Right atrium auricular region (tissue), 2 donors: ENCODE results near the gene GFRA4. TPM values are rescaled to one million over a fixed set of nuclear protein-coding genes. Genes with fewer than 3 reads are reported as not detected.

Experiments used
- DNase-seq: peaks from one replicate; pipeline ENCODE4 v3.0.0-alpha.2; 2019; ENCODE audit warnings: low spot score
- H3K27ac ChIP-seq, 2 donors: fragments of 200-600 bp; sonication (generic); 1 replicate in 1 of 2; 2 replicates in 1 of 2; pipeline ENCODE4 v1.5.1; 2016 to 2019
- H3K27me3 ChIP-seq, 2 donors: fragments of 200-600 bp; sonication (generic); one replicate each; pipeline versions ENCODE4 v1.5.1 to v1.6.0; 2017 to 2019
- H3K36me3 ChIP-seq: fragments of 200-600 bp; sonication (generic); one replicate; pipeline ENCODE4 v1.5.1; 2016
- H3K4me1 ChIP-seq, 2 donors: fragments of 200-600 bp; sonication (generic); one replicate each; pipeline versions ENCODE4 v1.5.1 to v1.6.0; 2017 to 2019
- H3K4me3 ChIP-seq, 2 donors: fragments of 200-600 bp; sonication (generic); 1 replicate in 1 of 2; 2 replicates in 1 of 2; pipeline ENCODE4 v1.5.1; 2017 to 2019; ENCODE audit warnings: mild to moderate bottlenecking in 1 of 2, moderate library complexity in 1 of 2
- H3K9me3 ChIP-seq, 2 donors: fragments of 200-600 bp; sonication (generic); one replicate each; pipeline ENCODE4 v1.5.1; 2019
- CTCF ChIP-seq, 2 donors: fragments of 200-600 bp; sonication (generic); IDR thresholded peaks; one replicate each; pipeline ENCODE4 v1.5.1; 2019; ENCODE audit warnings: antibody characterized with exemption in 2 of 2
- total RNA-seq, 2 donors: library from RNA; depleted of rRNA; stranded (reverse); fragments of >200 nt; gene quantifications; one replicate each; pipeline ENCODE4 v1.1.0, GENCODE V29; 2016

GFRA4 gene
- total RNA-seq, 2 donors from 2014 or later = not detected

- Histone ChIP-seq H3K36me3 (no peaks in the 10 kb centered on the region), H3K27ac (no peak overlapping the region)
Observed at GRCh38 chr20:3691897-3692296, 28.7 kb upstream of the GFRA4 start.

GRCh38 chr20:3691306-3691705 lies 28.1 kb upstream of the GFRA4 start:
- Histone ChIP-seq H3K4me3 (no peak overlapping the region), H3K27me3 (no peaks in the 10 kb centered on the region), H3K9me3 (no peaks in the 10 kb centered on the region), H3K27ac (no peak overlapping the region), H3K36me3 (no peaks in the 10 kb centered on the region), H3K4me1 (peaks cover 0 to 13% of the 10 kb centered on the region in 2 donors)
- no peak for TF ChIP-seq CTCF (IDR thresholded peaks at IDR 0.05)
- DNase-seq = no peak

More at GRCh38 chr20:3691897-3692296, 28.7 kb upstream of the GFRA4 start:
- TF ChIP-seq CTCF (IDR thresholded peaks at IDR 0.05) = no peak
- no peaks in the 10 kb centered on the region for H3K27me3 ChIP-seq
- peaks cover 0 to 7% of the 10 kb centered on the region in 2 donors for H3K4me1 ChIP-seq
- DNase-seq = no peak
- H3K9me3 ChIP-seq = no peaks in the 10 kb centered on the region
- no peak overlapping the region for H3K4me3 ChIP-seq

- Histone ChIP-seq H3K27ac (no peak overlapping the region), H3K36me3 (no peaks in the 10 kb centered on the region), H3K4me3 (no peak overlapping the region), H3K4me1 (peaks cover 0 to 13% of the 10 kb centered on the region in 2 donors), H3K27me3 (no peaks in the 10 kb centered on the region), H3K9me3 (no peaks in the 10 kb centered on the region)
- TF ChIP-seq CTCF (IDR thresholded peaks at IDR 0.05) = no peak
- no peak for DNase-seq
Observed at GRCh38 chr20:3690413-3690812, 27.2 kb upstream of the GFRA4 start.

- H3K27me3 ChIP-seq = no peaks in the 10 kb centered on the region
- H3K4me3 ChIP-seq = no peak overlapping the region
- no peak overlapping the region for H3K27ac ChIP-seq
- H3K9me3 ChIP-seq = no peaks in the 10 kb centered on the region
- TF ChIP-seq CTCF (IDR thresholded peaks at IDR 0.05) = no peak
- peaks cover 0 to 13% of the 10 kb centered on the region in 2 donors for H3K4me1 ChIP-seq
- H3K36me3 ChIP-seq = no peaks in the 10 kb centered on the region
- no peak for DNase-seq
Observed at GRCh38 chr20:3689978-3690377, 26.8 kb upstream of the GFRA4 start.

- H3K9me3 ChIP-seq = no peaks in the 10 kb centered on the region
- no peak for TF ChIP-seq CTCF (IDR thresholded peaks at IDR 0.05)
- H3K4me1 ChIP-seq = peaks cover 0 to 13% of the 10 kb centered on the region in 2 donors
- H3K4me3 ChIP-seq = no peak overlapping the region
- DNase-seq = no peak
- peak overlapping the region; percentile 63 to 68 for H3K27ac ChIP-seq
- no peaks in the 10 kb centered on the region for H3K27me3 ChIP-seq
- no peaks in the 10 kb centered on the region for H3K36me3 ChIP-seq
Observed at GRCh38 chr20:3687655-3688054, 24.5 kb upstream of the GFRA4 start.

GRCh38 chr20:3686867-3687321 lies 23.7 kb upstream of the GFRA4 start:
- Histone ChIP-seq H3K4me1 (peaks cover 0 to 18% of the 10 kb centered on the region in 2 donors), H3K4me3 (no peak overlapping the region), H3K27me3 (peaks cover 0 to 3% of the 10 kb centered on the region in 2 donors), H3K27ac (peak overlapping the region; percentile 63 to 68), H3K9me3 (no peaks in the 10 kb centered on the region), H3K36me3 (no peaks in the 10 kb centered on the region)
- peak; percentile 94 for DNase-seq
- no peak for TF ChIP-seq CTCF (IDR thresholded peaks at IDR 0.05)
